ENCODE results near the gene LRRC8A. TPM values are rescaled to one million over a fixed set of nuclear protein-coding genes. Genes with fewer than 3 reads are reported as not detected.
A peak's percentile ranks its signal among the peaks of the same experiment; 100 is the strongest.

The LRRC8A gene
- total RNA-seq, 2 donors from 2014 or later: 45.3 to 65.9 TPM

GRCh38 chr9:128902351-128903078, 20.6 kb downstream of the LRRC8A start:
- TF ChIP-seq, protein P1, sequence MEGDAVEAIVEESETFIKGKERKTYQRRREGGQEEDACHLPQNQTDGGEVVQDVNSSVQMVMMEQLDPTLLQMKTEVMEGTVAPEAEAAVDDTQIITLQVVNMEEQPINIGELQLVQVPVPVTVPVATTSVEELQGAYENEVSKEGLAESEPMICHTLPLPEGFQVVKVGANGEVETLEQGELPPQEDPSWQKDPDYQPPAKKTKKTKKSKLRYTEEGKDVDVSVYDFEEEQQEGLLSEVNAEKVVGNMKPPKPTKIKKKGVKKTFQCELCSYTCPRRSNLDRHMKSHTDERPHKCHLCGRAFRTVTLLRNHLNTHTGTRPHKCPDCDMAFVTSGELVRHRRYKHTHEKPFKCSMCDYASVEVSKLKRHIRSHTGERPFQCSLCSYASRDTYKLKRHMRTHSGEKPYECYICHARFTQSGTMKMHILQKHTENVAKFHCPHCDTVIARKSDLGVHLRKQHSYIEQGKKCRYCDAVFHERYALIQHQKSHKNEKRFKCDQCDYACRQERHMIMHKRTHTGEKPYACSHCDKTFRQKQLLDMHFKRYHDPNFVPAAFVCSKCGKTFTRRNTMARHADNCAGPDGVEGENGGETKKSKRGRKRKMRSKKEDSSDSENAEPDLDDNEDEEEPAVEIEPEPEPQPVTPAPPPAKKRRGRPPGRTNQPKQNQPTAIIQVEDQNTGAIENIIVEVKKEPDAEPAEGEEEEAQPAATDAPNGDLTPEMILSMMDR (IDR thresholded peaks at IDR 0.05): no peak
- Histone ChIP-seq H3K27me3 (no peaks in the 10 kb centered on the region), H3K36me3 (peaks cover 14% of the 10 kb centered on the region), H3K27ac (peak overlapping the region; percentile 56 to 67), H3K4me3 (no peak overlapping the region), H3K9me3 (no peaks in the 10 kb centered on the region), H3K4me1 (peaks cover 0 to 68% of the 10 kb centered on the region in 2 donors)
- DNase-seq (ENCODE audit: low spot score): no peak

- peak overlapping the region; percentile 56 to 67 for H3K27ac ChIP-seq
- H3K36me3 ChIP-seq: peaks cover 19% of the 10 kb centered on the region
- peaks cover 0 to 67% of the 10 kb centered on the region in 2 donors for H3K4me1 ChIP-seq
- H3K4me3 ChIP-seq: no peak overlapping the region
- TF ChIP-seq, protein P1 (IDR thresholded peaks at IDR 0.05): no peak
- DNase-seq (ENCODE audit: low spot score): no peak
- no peaks in the 10 kb centered on the region for H3K27me3 ChIP-seq
- H3K9me3 ChIP-seq: no peaks in the 10 kb centered on the region
These were observed 21.1 kb downstream of the LRRC8A start for GRCh38 chr9:128903079-128903461.

DNA sequence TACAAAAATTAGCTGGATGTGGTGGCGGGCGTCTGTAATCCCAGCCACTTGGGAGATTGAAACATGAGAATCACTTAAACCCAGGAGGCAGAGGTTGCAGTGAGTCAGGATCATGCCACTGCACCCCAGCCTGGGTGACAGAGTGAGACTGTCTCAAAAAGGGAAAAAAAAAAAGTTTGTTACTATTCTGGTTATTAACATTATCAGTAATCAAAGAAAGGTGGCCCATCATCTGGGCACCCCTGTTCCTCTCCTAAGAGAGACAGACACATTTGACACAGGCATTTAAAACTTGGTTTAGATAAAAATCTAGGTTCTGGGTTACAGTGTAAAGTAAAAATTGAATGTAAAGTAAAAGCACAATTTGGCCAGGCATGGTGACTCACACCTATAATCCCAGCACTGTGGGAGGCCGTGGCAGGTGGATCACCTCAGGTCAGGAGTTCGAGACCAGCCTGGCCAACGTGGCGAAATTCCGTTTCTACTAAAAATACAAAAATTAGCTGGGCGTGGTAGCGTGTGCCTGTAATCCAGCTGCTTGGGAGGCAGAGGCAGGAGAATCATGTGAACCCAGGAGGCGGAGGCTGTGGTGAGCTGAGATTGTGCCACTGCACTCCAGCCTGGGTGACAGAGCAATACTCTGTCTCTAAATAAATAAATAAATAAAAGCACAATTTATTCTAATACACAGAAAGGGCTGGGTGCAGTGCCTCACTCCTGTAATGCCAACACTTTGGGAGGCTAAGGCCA, 22.1 kb downstream of the LRRC8A start:
- no peak for DNase-seq (ENCODE audit: low spot score)
- Histone ChIP-seq H3K4me3 (no peak overlapping the region), H3K27me3 (no peaks in the 10 kb centered on the region), H3K4me1 (peaks cover 0 to 57% of the 10 kb centered on the region in 2 donors), H3K9me3 (no peaks in the 10 kb centered on the region), H3K27ac (no peak overlapping the region), H3K36me3 (peaks cover 27% of the 10 kb centered on the region)
- TF ChIP-seq, protein P1 (IDR thresholded peaks at IDR 0.05): no peak

DNA sequence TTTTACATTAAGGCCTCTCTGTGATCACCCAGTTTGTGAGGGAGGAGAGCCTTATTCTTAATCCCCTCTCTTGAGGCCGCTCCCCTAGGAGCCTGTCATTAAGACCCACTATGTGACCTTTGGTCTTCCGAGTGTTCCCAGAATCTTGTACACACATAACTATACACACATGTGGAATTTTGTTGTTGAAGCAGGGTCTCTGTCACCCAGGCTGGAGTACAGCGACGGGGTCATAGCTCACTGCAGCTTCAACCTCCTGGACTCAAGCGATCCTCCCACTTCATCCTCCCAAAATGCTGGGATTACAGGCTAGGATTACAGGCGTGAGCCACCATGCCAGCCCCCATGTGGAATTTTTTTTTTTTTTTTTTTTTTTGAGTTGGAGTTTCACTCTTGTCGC, 24.0 kb downstream of the LRRC8A start:
- Histone ChIP-seq H3K4me1 (peaks cover 4 to 57% of the 10 kb centered on the region in 2 donors), H3K9me3 (no peaks in the 10 kb centered on the region), H3K27me3 (no peaks in the 10 kb centered on the region), H3K27ac (no peak overlapping the region), H3K36me3 (peaks cover 38% of the 10 kb centered on the region), H3K4me3 (no peak overlapping the region)
- TF ChIP-seq, protein P1 (IDR thresholded peaks at IDR 0.05): no peak
- DNase-seq (ENCODE audit: low spot score): no peak

GRCh38 chr9:128906741-128907140, 24.8 kb downstream of the LRRC8A start:
- H3K4me1 ChIP-seq: peaks cover 6 to 61% of the 10 kb centered on the region in 2 donors
- no peaks in the 10 kb centered on the region for H3K27me3 ChIP-seq
- no peaks in the 10 kb centered on the region for H3K9me3 ChIP-seq
- no peak for DNase-seq (ENCODE audit: low spot score)
- H3K27ac ChIP-seq: peak overlapping the region in 1 of 2 donors; percentile 13
- TF ChIP-seq, protein P1 (IDR thresholded peaks at IDR 0.05): no peak
- H3K36me3 ChIP-seq: peaks cover 38% of the 10 kb centered on the region
- no peak overlapping the region for H3K4me3 ChIP-seq
